GM18861 (cell line): ENCODE data around the gene ATP5F1A.
"Not testable (repeated sequence)": the region's sequence is repeated elsewhere in the genome, so short reads cannot be mapped to it uniquely, and the experiment has no call there.

Source experiments
- ATAC-seq: cut with Tn5 transposase; IDR thresholded peaks from one replicate; pipeline ENCODE4 v1.9.1; 2021; ENCODE audit not compliant: unreplicated experiment

Gene ATP5F1A

DNA sequence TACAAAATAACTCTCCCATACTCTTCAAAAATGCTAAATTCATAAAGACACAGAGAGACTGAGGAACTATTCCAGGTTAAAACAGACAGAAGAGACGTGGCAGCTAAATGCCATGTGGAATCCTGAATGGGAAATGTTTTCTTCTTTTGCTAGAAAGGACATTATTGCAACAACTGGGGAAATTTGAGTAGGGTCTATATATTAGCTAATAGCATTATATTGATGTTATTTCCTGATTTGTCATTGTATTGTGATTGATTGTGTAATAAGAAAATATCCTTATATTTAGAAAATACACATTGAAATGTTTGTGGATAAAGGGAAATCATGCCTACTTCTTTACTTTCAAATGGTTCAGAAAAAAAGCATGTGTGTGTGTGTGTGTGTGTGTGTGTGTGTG is 49.5 kb downstream of the ATP5F1A start:
- no peak for ATAC-seq

DNA sequence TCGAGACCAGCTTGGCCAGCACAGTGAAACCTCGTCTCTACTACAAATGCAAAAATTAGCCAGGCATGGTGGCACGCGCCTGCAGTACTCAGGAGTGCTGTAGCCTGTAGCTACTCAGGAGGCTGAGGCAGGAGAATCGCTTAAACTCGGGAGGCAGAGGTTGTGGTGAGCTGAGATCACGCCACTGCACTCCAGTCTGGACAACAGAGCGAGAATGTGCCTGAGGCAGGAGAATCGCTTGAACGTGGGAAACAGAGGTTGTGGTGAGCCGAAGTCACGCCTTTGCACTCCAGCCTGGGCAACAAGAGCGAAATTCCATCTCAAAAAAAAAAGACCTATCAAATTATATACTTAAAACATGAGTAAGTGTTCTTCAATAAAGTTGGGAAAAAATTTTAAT is 50.7 kb downstream of the ATP5F1A start:
- ATAC-seq = not testable (repeated sequence)

DNA sequence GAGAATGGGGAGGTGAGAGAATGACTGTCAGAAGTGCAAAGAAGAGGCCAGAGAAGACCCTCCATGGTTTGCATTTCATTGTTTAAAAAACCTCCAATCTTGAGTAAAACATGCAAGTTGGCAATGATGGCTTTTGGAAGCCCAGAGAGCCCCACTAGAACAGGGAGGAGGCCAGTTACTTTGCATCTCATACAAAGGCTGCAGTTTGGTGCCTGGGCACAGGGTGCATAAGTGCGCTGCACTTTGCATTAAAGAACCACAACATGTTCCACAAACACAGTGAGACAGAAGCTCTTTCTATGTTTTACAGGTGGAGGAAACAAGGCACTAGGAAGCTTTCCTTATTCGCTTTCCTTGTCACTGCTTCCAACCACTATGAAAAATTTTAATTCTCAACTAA is 51.4 kb downstream of the ATP5F1A start:
- no peak for ATAC-seq

DNA sequence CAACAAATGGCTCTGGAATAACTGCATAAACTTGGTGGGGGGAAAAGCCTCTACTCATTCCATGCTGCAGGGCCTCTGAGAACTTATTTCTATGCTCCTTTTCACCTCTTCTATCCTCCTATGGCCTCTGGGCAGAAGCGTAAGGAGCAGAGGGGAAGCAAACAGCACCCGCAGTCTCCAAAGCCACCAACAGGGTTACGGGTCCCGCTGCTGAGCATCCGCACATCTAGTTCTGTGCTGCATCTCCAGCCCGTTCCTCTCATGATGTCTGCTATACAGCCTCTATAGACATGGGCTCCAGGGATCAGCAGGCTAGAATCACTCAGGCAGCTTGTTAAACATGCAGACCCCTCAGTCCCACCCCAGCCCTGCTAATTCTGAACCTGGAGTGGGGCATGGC is 52.0 kb downstream of the ATP5F1A start:
- no peak for ATAC-seq

DNA sequence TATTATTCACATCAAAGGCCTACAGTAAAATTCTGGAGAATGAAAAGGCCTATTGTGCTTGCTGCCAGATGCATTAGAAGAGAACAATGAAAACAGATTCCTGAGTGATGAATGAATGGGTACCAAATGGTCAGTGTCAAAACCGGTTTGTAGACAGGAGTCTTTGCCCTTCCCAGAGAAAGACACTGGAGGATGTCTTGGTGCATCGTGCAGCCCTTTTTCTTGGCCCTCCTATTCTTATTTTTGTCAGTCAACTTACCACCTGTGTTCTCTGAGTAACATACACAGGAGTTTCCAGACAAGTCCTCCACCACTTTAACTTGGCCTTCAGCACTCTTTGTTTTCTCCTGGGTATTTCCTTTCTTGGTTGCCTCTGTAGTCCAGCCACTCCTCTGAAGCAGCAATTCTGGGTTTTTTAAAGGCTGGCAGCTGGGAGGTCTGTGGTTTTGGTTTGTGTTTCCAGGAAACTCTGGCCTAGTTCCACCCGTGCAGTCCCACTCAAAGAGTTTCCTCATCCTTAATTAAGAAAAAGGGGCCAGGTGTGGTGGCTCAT is 55.4 kb downstream of the ATP5F1A start:
- ATAC-seq = no peak

DNA sequence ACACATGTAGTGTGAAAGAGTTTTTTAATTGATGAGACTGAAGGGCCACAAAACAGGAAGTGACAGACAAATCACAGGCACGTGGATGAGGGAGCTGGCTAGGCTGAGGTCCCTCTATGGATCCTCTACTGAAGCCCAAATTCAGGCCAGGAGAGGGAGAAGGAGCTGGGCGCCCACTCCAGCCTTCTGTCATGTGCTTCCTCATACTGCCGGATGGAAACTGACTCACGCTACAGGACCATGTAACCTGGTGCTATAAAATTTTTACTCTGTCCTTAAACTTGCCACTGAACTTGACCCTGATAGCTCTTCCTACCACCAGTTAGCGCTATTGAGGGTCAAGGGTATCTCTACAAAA is 57.4 kb downstream of the ATP5F1A start:
- no peak for ATAC-seq

DNA sequence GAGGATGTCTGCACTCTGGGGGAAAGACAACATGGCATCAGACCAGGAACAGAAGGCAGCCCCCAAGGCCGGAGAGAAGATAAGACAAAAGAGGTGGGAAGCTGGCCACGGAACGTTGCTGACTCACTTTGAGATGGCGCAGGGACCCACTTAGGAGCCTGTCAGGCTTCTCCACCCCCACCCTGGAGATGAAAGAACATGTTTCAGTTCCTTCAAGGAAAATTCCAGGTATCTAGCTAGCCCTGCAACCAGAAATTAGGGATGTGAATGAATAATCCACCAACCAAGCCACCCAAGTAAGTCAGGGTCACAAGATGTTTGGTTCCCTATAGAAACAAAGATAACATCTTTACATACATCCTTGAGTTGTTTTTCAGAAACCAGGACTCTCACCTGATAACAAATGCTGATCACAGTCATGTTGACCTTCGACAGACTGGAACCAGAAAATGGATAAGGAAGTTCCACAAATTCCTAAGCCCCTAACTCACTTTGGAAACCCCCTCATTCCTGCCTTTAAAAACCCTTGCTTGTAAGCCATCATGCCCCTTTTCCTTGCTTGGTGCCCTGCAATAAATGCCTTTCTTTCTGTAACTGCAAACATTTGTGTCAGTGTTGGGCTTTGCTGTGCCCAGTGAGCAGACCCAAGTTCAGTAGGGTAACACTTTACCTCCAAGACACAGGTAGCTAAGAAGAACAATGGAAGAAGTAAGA is 57.9 kb downstream of the ATP5F1A start:
- ATAC-seq = no peak

DNA sequence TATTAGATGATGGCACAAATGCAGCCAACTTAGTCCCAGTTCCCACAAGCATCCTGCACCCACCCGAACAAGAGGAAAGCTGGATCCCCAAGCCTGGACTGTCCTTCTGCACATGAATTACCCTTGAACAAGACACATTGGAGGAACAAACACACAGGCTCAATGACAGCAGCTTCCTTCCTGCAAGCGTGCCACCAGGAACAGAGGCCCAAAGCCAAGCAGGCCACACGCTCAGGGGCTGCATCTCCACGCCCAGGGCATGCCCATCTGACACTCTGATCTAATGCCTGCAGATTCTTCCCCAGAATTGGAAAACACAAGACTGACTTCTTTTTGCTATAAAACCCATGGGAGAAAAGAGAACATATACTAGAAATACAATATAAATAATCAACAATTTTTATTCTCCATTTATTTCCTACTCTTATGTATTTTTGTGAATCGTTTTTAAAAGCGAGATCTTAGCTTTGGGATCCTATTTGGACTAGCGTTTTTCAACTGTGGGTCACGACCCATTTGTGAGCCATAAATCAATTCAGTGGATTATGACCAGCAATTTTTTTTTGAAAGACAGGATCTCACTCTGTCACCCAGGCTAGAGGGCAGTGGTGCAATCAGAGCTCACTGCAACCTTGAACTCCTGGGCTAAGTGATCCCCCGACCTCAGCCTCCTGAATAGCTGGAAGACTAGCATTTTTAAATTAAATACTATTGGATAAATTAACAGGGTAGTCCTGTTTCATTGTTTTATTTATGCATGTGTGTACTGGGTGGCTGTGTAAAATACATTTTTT is 60.4 kb downstream of the ATP5F1A start:
- no peak for ATAC-seq

DNA sequence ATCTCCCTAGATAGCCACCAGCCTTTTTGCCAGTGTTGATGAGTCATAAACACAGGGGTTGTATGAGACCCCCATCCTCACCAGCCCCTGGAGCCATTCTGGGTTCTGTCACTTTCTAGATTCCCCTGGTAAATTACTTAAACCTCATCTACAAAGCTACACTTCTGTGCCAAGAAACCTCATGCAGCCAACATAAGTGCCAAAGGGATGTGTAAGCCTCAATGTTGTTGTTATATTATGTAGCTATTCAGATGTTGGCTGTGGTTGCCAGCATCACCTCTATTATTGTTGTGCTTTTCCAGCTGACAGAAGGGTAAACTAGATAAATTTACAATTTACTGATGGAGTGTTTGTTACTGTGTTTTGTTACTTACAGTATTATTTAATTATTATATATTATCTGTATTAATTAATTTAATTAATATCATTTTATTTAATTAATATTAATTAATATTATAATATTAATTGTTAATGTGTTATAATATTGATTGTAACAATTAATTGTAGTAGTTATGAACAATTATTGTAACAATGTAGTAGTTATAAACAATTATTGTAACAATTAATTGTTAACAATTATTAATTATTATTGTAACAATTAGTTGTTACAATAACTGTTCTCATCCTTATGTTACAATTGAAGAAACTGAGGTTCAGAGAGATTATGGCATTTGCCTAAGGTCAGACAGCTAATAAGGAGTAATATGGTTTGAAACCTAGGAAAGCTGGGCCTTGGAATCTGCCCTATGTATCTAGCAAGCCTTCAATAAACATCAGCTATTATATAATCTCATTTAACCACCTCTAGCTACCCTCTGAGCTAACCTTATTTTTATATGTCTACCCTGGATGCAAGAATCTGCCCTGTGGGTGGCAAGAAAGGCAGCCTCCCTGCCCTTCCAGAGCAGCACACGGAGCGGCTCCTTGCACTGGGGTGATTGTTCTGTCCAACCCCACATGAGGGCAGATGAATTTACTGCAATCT is 62.1 kb downstream of the ATP5F1A start:
- no peak for ATAC-seq

DNA sequence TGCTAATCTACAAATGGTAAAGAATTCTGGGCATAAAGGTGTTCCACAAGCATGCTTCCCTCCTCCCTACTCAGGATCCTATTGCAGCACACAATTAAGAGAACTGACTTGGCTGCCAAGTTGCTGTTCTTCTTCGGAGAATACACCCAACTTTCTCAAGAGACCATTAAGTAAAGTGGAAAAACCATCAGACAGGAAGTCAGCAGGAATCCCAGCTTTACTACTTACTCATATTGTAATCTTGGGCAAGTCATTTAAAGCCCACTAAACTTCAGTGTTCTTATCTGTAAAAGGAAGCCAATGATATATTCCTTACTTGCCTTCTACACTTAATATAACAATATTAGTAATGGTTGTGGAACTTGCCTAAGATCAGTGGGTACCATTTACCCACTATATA is 63.9 kb downstream of the ATP5F1A start:
- no peak for ATAC-seq

DNA sequence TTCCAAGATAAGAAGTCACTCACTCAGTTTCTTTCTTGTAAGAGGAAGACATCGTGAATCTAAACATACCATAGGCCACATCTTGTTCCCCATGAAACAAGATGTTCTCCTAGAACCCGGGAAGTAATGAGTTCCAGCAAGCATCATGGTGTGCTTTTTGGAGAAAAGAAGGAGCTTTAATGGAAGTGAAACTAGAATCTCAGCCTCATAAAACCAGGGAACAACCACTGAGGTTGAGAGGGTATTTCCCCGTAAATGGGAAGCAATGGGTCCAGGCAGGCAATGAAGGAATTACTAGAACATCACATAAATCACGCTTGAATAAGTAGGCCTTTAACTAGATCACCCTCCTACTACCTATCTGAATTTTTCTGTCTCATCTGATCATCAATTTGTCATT is 66.4 kb downstream of the ATP5F1A start:
- ATAC-seq = no peak
